Small intestine (tissue), 7 donors: ENCODE measurements around the gene ADCY3. TPM values are rescaled to one million over a fixed set of nuclear protein-coding genes. Genes with fewer than 3 reads are reported as not detected.

ENCODE experiments used
- DNase-seq, 2 donors: peaks; one replicate each; pipeline versions ENCODE4 v3.0.0 to v3.0.0-alpha.2; 2013
- FAIRE-seq: peaks from 2 replicates; lab custom pipeline; 2012; peaks lifted over from hg19 to GRCh38; lab: Jason Lieb, UNC
- H3K27ac ChIP-seq, 3 donors: one replicate each; pipeline ENCODE4 v1.5.1; 2013; ENCODE audit warnings: low read length in 2 of 3, mild to moderate bottlenecking in 2 of 3, control low read depth in 1 of 3, inconsistent platforms in 1 of 3, low read depth in 1 of 3, moderate library complexity in 1 of 3
- H3K27me3 ChIP-seq, 3 donors: one replicate each; pipeline ENCODE4 v1.6.1; 2013; ENCODE audit warnings: low read length in 3 of 3, inconsistent platforms in 1 of 3; ENCODE audit not compliant: control insufficient read depth in 3 of 3, insufficient read depth in 3 of 3
- H3K36me3 ChIP-seq, 3 donors: one replicate each; pipeline ENCODE4 v1.6.1; 2013; ENCODE audit warnings: low read length in 3 of 3, inconsistent platforms in 1 of 3, low read depth in 1 of 3, mild to moderate bottlenecking in 1 of 3, moderate library complexity in 1 of 3; ENCODE audit not compliant: control insufficient read depth in 3 of 3, insufficient read depth in 2 of 3
- H3K4me1 ChIP-seq, 3 donors: one replicate each; pipeline ENCODE4 v1.6.1; 2013; ENCODE audit warnings: low read length in 2 of 3, inconsistent platforms in 1 of 3, low read depth in 1 of 3, mild to moderate bottlenecking in 1 of 3, moderate library complexity in 1 of 3; ENCODE audit not compliant: control insufficient read depth in 3 of 3, insufficient read depth in 2 of 3
- H3K4me3 ChIP-seq, 3 donors: one replicate each; pipeline ENCODE4 v1.5.1; 2013; ENCODE audit warnings: low read length in 3 of 3, control low read depth in 1 of 3, inconsistent platforms in 1 of 3, low read depth in 1 of 3, mild to moderate bottlenecking in 1 of 3, moderate library complexity in 1 of 3
- H3K9me3 ChIP-seq, 2 donors: one replicate each; pipeline ENCODE4 v1.6.1; 2013; ENCODE audit warnings: low read depth in 1 of 2, low read length in 1 of 2; ENCODE audit not compliant: control insufficient read depth in 2 of 2, insufficient read depth in 1 of 2
- WGBS, 3 donors: extraction: QIAGEN DNeasy Blood & Tissue Kit; methylation state at CpG; one replicate each; pipeline ENCODE4 v1.1.7; 2013; 5-methylcytosine and 5-hydroxymethylcytosine counted together
- polyA plus RNA-seq, 4 donors: library from polyadenylated mRNA; stranded (reverse) in 3 of 4; unstranded in 1 of 4; fragments of 200-250 nt in 3 of 4; fragments of 120-200 nt in 1 of 4; gene quantifications; one replicate each; pipeline versions ENCODE4 v1.2.1 to v1.2.3, GENCODE V29; 2013
- donor health status: healthy with polysubstance abuse.
- donor health status: control.
- donor health status: control.
- donor health status: Bipolar disorder and iron deficiency.
- donor health status: healthy.

Gene ADCY3
- polyA plus RNA-seq, 4 donors: 3.6 to 36.3 (median 9.8) TPM

DNA sequence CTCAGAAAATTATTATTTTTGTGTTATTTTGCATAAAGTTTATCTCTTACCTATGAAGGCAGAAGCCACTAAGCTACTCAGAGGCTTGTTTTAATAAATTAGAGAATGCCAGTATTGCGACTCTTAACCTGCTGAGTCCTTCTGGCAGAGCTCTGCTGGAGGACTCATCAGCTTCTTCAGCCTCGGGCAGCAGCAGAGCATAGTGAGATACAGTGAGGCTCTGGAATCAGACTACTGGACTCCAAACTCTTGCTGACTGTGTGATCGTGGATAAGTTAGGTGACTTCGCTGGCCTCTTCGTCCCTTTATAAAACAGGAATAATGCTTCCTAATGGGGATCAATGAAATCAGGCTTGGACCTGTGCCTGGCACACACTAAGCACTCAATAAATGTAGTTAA, 128.6 kb downstream of the ADCY3 start:
- no peak for FAIRE-seq
- 93 to 95% (median 93%) methylated on average over 5 of the region's 5 CpGs for WGBS, 3 donors
- Histone ChIP-seq H3K27ac (no peak overlapping the region), H3K4me1 (peaks cover 0 to 9% (median 1%) of the 10 kb centered on the region in 3 donors), H3K36me3 (peaks cover 0 to 13% (median 0%) of the 10 kb centered on the region in 3 donors), H3K9me3 (no peaks in the 10 kb centered on the region), H3K4me3 (no peak overlapping the region), H3K27me3 (no peaks in the 10 kb centered on the region)
- no peak for DNase-seq

DNA sequence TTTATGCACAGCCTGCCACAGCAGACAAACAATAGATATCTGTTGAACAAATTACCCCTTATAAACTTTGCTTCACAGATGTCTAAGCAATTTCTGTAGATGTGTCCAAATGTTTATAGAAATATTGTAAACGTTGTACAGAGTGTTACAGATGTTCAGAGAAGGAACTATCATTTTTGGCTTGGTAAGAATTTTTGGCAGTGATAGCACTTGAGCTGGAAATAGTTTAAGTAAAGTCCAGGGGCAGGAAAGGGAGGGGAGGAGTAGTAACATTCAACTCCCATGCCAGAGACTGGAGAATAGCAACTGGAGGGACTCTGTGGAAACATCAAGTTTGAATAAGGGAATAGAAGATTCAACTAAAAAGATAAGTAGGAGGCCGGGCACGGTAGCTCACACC, 131.2 kb downstream of the ADCY3 start:
- FAIRE-seq (no peak), DNase-seq (no peak)
- Histone ChIP-seq H3K36me3 (peaks cover 0 to 12% (median 0%) of the 10 kb centered on the region in 3 donors), H3K4me3 (no peak overlapping the region), H3K27me3 (no peaks in the 10 kb centered on the region), H3K9me3 (no peaks in the 10 kb centered on the region), H3K4me1 (peaks cover 0 to 4% (median 0%) of the 10 kb centered on the region in 3 donors), H3K27ac (no peak overlapping the region)
- WGBS, 3 donors: 53 to 81% (median 77%) methylated on average over 3 of the region's 3 CpGs

DNA sequence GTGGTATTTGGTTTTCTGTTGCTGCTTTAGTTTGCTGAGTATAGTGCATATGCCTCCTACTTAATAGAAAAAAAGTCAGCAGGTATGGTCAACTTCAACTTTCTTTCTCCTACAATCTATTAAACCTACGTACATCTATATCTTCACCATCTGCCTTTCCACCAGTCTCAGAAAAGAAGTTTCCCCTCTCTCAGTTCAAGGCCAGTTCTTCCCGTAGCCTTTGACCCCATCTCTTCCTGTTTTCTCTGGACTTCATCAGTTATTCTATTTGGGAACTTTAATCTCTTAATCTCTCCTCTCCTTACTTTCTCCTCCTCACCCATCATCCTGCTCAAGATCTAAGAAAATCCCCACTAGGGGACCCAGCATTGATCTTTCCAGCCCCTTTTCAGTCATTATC, 132.5 kb downstream of the ADCY3 start:
- Histone ChIP-seq H3K4me1 (peaks cover 0 to 4% (median 0%) of the 10 kb centered on the region in 3 donors), H3K9me3 (no peaks in the 10 kb centered on the region), H3K4me3 (no peak overlapping the region), H3K27ac (no peak overlapping the region), H3K27me3 (no peaks in the 10 kb centered on the region), H3K36me3 (peaks cover 0 to 12% (median 0%) of the 10 kb centered on the region in 3 donors)
- DNase-seq (no peak), FAIRE-seq (no peak)
- WGBS, 3 donors: 70 to 85% (median 73%) methylated on average over 2 of the region's 2 CpGs

DNA sequence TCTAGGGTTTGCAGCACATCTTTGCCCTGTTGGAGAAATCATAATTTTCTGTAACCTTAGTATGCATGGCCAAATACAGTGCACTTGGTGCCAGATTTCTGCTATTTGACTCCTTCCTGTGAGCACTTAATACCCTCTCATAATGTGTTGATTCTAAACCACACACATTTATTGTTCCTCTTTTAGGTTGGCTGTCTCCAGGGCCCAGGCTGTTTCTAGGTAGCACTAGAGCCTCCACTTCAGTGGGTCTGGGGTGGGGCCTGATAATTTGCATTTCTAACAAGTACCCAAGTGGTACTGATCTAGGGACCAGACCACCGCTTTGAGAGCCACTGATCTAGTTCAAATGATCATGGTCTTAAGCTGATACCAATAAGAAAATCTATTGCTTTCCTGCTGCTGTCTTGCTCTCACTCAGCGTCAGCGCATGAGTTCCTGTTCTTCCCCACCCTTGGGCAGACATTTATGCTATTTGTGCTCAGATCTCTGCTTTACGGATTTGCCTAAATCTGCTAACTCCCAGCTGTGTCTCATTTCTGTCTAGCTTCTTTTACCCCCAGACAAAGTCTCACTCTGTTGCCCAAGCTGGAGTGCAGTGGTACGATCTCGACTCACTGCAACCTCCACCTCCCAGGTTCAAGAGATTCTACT, 134.2 kb downstream of the ADCY3 start:
- FAIRE-seq: no peak
- H3K4me1 ChIP-seq: no peaks in the 10 kb centered on the region
- H3K36me3 ChIP-seq: peaks cover 0 to 12% (median 0%) of the 10 kb centered on the region in 3 donors
- H3K27ac ChIP-seq: no peak overlapping the region
- DNase-seq: no peak
- no peaks in the 10 kb centered on the region for H3K9me3 ChIP-seq
- no peak overlapping the region for H3K4me3 ChIP-seq
- 80 to 95% (median 90%) methylated on average over 6 of the region's 6 CpGs for WGBS, 3 donors
- H3K27me3 ChIP-seq: no peaks in the 10 kb centered on the region

DNA sequence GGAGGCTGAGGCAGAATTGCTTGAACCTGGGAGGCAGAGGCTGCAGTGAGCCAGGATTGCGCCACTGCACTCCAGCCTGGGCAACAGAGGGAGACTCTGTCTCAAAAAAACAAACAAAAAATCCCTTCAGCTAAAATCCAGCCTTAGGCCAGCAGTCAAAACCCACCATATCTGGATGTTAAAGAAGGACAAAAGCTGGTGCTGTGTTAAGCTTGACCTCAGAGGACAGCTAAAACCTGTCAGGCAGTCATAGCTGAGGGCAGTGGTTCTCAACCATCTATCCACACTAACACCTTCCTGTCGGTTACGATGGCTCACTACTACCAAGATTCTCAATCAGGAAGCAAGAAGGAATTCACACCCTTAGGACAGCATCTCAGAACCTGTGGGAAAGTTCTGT, 136.4 kb downstream of the ADCY3 start:
- no peaks in the 10 kb centered on the region for H3K9me3 ChIP-seq
- FAIRE-seq: no peak
- 94 to 96% (median 94%) methylated on average over 3 of the region's 3 CpGs for WGBS, 3 donors

DNA sequence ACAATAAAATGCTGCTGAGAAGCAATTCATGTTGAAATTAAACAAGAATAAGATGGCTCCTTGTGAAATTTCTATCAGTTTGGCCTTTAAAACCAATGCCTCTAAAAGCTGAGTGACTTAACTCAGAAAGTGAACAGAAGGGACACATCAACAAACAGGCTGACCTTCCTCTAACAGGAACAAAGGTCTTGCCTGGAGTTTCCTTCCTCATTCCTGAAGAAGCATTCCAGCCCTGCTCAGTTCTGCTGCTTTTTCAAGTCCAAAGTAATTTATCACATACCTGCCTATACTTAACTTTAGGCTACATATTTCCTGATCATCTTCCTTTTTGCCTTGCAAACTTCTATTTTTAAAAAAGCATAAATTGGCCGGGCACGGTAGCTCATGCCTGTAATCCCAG, 140.9 kb downstream of the ADCY3 start:
- Histone ChIP-seq H3K27me3 (no peaks in the 10 kb centered on the region), H3K36me3 (no peaks in the 10 kb centered on the region), H3K4me1 (peaks cover 0 to 8% (median 0%) of the 10 kb centered on the region in 3 donors), H3K4me3 (no peak overlapping the region), H3K9me3 (no peaks in the 10 kb centered on the region), H3K27ac (peak overlapping the region in 1 of 3 donors; percentile 62)
- FAIRE-seq: no peak
- peak; percentile 61 to 76 for DNase-seq
- 49 to 57% (median 50%) methylated on average over 2 of the region's 2 CpGs for WGBS, 3 donors

More for the DNA sequence above, 136.4 kb downstream of the ADCY3 start:
- H3K4me1 ChIP-seq: peaks cover 0 to 7% (median 0%) of the 10 kb centered on the region in 3 donors
- H3K4me3 ChIP-seq: no peak overlapping the region
- H3K36me3 ChIP-seq: no peaks in the 10 kb centered on the region
- DNase-seq: no peak
- H3K27me3 ChIP-seq: no peaks in the 10 kb centered on the region
- no peak overlapping the region for H3K27ac ChIP-seq

DNA sequence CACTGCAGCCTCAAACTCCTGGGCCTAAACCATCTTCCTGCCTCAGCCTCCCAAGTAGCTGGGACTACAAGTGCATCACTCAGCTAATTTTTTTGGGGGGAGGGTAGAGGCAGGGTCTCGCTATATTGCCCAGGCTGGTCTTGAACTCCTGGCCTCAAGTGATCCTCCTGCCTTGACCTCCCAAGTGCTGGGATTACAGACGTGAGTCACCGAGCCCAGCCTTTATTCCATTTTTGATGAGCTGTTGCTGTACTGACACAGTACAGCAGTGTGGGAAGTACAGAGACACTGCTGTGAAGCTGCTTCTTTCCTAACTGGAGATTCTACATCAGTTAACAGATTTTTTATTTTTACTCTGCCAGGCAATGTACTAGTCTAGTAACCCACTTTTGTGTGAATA, 145.7 kb downstream of the ADCY3 start:
- WGBS, 3 donors: 77 to 85% (median 82%) methylated on average over 3 of the region's 3 CpGs
- H3K27me3 ChIP-seq: no peaks in the 10 kb centered on the region
- no peak overlapping the region for H3K4me3 ChIP-seq
- peaks cover 2 to 5% (median 3%) of the 10 kb centered on the region in 3 donors for H3K36me3 ChIP-seq
- FAIRE-seq: no peak
- DNase-seq: no peak
- no peak overlapping the region for H3K27ac ChIP-seq
- peaks cover 0 to 8% (median 0%) of the 10 kb centered on the region in 3 donors for H3K4me1 ChIP-seq
- H3K9me3 ChIP-seq: no peaks in the 10 kb centered on the region

DNA sequence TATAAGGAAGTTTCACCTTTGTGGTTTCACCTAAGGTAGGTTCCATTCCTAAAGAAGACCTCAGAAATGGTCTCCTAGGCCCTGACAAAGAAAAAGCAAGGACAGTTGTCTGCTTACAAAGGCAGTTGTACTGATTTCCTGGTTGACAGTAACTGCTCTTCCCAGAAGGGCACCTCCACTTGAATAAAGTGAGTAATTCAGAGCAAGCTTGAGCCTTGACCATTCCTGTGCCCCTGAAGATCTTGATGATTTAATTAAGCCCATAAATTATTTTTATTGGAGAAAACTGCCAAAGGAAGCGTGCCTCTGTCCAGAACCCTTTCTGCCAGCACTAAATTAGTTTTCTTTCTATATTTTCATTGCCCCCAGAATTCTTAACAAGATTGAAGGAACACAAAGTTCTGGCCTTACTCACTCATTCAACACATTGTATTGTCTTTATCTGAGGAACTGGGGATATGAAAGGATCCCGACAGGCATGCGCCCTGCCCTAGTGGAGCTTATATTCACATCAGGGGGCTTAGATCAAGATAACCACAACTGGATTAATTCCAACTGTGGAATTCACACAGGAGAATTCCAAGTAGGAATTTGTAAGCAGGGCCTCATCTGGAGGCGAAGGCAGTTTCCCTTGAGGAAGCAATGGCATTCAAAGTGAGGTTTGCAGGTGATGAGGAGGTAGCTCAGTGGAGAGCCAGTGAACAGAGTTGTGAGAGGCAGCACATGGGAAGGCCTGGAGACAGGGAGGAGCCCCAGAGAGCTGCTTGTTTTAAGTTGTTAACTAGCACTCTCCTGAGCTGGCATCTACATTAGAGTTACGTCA, 148.1 kb downstream of the ADCY3 start:
- Histone ChIP-seq H3K4me1 (no peaks in the 10 kb centered on the region), H3K27ac (no peak overlapping the region), H3K9me3 (no peaks in the 10 kb centered on the region), H3K27me3 (no peaks in the 10 kb centered on the region), H3K4me3 (no peak overlapping the region), H3K36me3 (peaks cover 6 to 12% (median 8%) of the 10 kb centered on the region in 3 donors)
- no peak for FAIRE-seq
- no peak for DNase-seq
- 94 to 97% (median 96%) methylated on average over 5 of the region's 5 CpGs for WGBS, 3 donors
